Glutamatergic neuron (in vitro differentiated cells): ENCODE results near the gene CARF. TPM values are rescaled to one million over a fixed set of nuclear protein-coding genes. Genes with fewer than 3 reads are reported as not detected.
A peak's percentile ranks its signal among the peaks of the same experiment; 100 is the strongest.
"Not testable (repeated sequence)": the region's sequence is repeated elsewhere in the genome, so short reads cannot be mapped to it uniquely, and the experiment has no call there.

ENCODE experiments used
- DNase-seq: peaks from one replicate; pipeline ENCODE4 v3.0.0; 2022
- H3K27ac Mint-ChIP-seq: one replicate; pipeline ENCODE4 v1.8.0; 2020; ENCODE audit warnings: mild to moderate bottlenecking, mixed read lengths, inconsistent platforms; ENCODE audit not compliant: unreplicated experiment
- H3K27me3 Mint-ChIP-seq: one replicate; pipeline ENCODE4 v1.8.0; 2020; ENCODE audit warnings: mild to moderate bottlenecking, moderate library complexity, mixed read lengths, inconsistent platforms; ENCODE audit not compliant: unreplicated experiment
- H3K36me3 Mint-ChIP-seq: one replicate; pipeline ENCODE4 v1.8.0; 2020; ENCODE audit warnings: mild to moderate bottlenecking, mixed read lengths, inconsistent platforms; ENCODE audit not compliant: unreplicated experiment
- H3K4me1 Mint-ChIP-seq: one replicate; pipeline ENCODE4 v1.8.0; 2020; ENCODE audit warnings: mild to moderate bottlenecking, low read depth, mixed read lengths, inconsistent platforms; ENCODE audit not compliant: unreplicated experiment
- H3K4me3 Mint-ChIP-seq: one replicate; pipeline ENCODE4 v1.8.0; 2020; ENCODE audit warnings: mild to moderate bottlenecking, mixed read lengths, inconsistent platforms; ENCODE audit not compliant: unreplicated experiment
- H3K9me3 Mint-ChIP-seq: one replicate; pipeline ENCODE4 v1.8.0; 2020; ENCODE audit warnings: mild to moderate bottlenecking, moderate library complexity, mixed read lengths, inconsistent platforms; ENCODE audit not compliant: unreplicated experiment
- total RNA-seq: library from RNA; stranded (reverse); fragmentation: NEBNext Ultra II Directional; extraction: Animal tissue kit (Norgen Biotek cat#: 25700); gene quantifications from one replicate; pipeline ENCODE4 v1.2.1, GENCODE V29; 2021; ENCODE audit not compliant: unreplicated experiment
- TF ChIP-seq, protein P1 (sequence below): fragments of 200-600 bp; sonication (generic); IDR thresholded peaks from one replicate; pipeline ENCODE4 v1.5.0; 2021; ENCODE audit not compliant: partially characterized antibody, unreplicated experiment

The CARF gene
- total RNA-seq, 1 donor from 2014 or later, result 9.1 TPM

- Mint-ChIP-seq H3K4me1 (peaks cover 5% of the 10 kb centered on the region), H3K9me3 (peaks cover 10% of the 10 kb centered on the region), H3K36me3 (peaks cover 17% of the 10 kb centered on the region), H3K4me3 (no peak overlapping the region), H3K27ac (no peak overlapping the region), H3K27me3 (peaks cover 4% of the 10 kb centered on the region)
- no peak for DNase-seq
- TF ChIP-seq, protein P1, sequence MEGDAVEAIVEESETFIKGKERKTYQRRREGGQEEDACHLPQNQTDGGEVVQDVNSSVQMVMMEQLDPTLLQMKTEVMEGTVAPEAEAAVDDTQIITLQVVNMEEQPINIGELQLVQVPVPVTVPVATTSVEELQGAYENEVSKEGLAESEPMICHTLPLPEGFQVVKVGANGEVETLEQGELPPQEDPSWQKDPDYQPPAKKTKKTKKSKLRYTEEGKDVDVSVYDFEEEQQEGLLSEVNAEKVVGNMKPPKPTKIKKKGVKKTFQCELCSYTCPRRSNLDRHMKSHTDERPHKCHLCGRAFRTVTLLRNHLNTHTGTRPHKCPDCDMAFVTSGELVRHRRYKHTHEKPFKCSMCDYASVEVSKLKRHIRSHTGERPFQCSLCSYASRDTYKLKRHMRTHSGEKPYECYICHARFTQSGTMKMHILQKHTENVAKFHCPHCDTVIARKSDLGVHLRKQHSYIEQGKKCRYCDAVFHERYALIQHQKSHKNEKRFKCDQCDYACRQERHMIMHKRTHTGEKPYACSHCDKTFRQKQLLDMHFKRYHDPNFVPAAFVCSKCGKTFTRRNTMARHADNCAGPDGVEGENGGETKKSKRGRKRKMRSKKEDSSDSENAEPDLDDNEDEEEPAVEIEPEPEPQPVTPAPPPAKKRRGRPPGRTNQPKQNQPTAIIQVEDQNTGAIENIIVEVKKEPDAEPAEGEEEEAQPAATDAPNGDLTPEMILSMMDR, result no peak
Measured at GRCh38 chr2:202908186-202908585, 3.9 kb upstream of the CARF start.

DNA sequence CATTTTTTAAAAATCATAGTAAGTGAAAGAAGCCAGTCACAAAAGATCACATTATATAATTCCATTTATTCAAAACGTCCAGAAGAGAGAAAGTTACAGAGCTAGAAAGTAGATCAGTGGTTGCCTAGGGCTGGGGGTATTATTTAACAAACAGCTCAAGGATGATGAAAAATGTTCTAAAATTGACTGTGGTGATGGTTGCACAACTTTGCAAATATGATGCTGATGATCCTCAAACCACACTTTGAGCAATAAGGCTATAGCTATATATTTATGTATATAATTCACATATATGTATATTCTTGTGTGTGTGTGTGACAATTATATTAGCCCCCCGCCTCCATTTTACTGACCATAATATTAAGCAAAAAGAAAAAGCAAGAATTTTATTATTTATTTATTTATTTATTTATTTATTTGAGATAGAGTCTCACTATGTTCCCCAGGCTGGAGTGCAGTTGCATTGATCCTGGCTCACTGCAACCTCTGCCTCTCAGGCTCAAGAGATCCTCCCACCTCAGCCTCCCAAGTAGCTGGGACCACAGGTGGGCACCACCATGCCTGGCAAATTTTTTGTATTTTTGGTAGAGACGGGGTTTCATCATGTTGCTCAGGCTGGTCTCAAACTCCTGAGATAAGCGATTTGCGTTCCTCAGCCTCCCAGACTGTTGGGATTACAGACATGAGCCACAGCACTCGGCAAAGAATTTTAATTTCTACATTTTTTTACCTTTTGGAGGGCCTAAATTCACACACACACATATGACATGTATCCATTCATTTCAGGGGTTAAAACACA lies 2.5 kb upstream of the CARF start:
- no peak for DNase-seq
- Mint-ChIP-seq H3K36me3 (peaks cover 8% of the 10 kb centered on the region), H3K4me1 (peaks cover 6% of the 10 kb centered on the region), H3K27ac (no peak overlapping the region), H3K9me3 (peaks cover 8% of the 10 kb centered on the region), H3K4me3 (peak overlapping the region; percentile 99), H3K27me3 (peaks cover 4% of the 10 kb centered on the region)
- TF ChIP-seq, protein P1, result no peak

- H3K4me1 Mint-ChIP-seq, H3K27ac Mint-ChIP-seq, H3K9me3 Mint-ChIP-seq, H3K27me3 Mint-ChIP-seq, DNase-seq, H3K36me3 Mint-ChIP-seq: not testable (repeated sequence)
- peak overlapping the region; percentile 99 for H3K4me3 Mint-ChIP-seq
Measured at GRCh38 chr2:202910250-202910649, 1.8 kb upstream of the CARF start.

DNA sequence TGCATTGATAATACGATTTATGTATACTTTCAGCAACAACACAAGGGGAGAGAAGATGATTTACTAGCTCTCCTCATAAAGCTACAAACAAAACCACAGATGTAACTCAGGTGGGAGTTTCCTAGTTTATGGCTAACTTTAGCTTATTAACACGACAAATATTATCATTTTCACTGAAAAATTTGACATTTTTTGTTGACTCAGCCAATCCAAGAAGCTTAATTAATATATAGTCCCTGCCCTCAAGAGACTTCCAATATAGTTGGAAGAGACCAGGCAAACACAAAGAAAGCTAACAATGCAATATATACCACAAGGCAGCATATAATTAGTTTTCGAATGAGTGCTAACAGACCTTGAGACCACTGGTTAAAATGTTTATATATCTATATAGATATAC lies 1.4 kb upstream of the CARF start:
- peak overlapping the region; percentile 99 for H3K4me3 Mint-ChIP-seq
- H3K27ac Mint-ChIP-seq, result no peak overlapping the region
- peaks cover 8% of the 10 kb centered on the region for H3K9me3 Mint-ChIP-seq
- peaks cover 4% of the 10 kb centered on the region for H3K27me3 Mint-ChIP-seq
- TF ChIP-seq, protein P1, result no peak
- peaks cover 6% of the 10 kb centered on the region for H3K4me1 Mint-ChIP-seq
- no peak for DNase-seq
- H3K36me3 Mint-ChIP-seq, result peaks cover under 1% of the 10 kb centered on the region

- Mint-ChIP-seq H3K36me3 (no peaks in the 10 kb centered on the region), H3K27ac (peak overlapping the region; percentile 97)
Measured at GRCh38 chr2:202911203-202911511, 918 bp upstream of the CARF start.

DNA sequence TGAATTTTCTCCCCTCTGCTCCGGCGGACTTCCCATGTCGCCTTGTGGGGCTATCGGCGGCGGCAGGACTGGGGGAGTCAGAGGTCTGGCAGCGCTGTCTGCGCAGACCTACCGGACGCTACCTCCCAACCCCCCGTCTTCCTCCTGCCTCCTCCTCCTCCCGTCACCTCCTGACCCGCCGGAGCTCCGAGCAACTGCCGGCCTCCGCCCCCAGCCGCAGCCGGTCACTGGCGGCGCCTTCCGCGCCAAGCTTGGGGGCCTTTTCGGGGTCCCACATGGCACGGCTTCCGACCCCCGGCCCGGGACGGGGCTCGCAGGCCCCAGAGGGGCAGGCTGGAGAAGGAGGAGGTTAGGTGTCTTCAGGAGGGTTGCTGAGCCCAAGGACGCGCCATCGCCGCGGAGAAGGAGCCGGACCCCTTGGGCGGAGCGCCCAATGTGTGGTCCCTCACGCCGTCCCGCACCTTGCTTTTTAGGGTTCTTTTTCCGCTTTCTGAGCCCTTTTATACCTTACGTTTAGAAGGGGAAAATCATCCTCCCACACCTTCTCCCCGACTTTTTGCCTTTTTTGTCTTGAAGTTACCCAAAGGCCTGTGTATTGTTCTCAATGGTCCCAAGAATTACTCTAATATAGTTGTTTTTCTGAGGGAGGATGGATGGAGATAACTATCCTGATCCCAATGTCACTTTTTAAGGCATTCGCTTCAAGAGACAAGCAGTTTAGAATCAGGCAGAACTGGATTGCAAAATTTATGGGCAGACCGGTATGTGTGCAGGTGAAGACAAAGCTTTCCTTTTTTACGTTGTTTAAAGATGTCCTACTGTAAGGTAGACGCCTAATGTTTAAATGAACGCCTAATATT lies 497 bp downstream of the CARF start:
- not testable (repeated sequence) for H3K27me3 Mint-ChIP-seq, H3K4me1 Mint-ChIP-seq, DNase-seq, H3K36me3 Mint-ChIP-seq, H3K9me3 Mint-ChIP-seq
- H3K4me3 Mint-ChIP-seq, result peak overlapping the region; percentile 99
- peak overlapping the region; percentile 99 for H3K27ac Mint-ChIP-seq

More at GRCh38 chr2:202911203-202911511, 918 bp upstream of the CARF start:
- no peak for DNase-seq
- Mint-ChIP-seq H3K27me3 (peaks cover 4% of the 10 kb centered on the region), H3K4me1 (peaks cover 6% of the 10 kb centered on the region), H3K4me3 (peak overlapping the region; percentile 99), H3K9me3 (peaks cover 8% of the 10 kb centered on the region)
- TF ChIP-seq, protein P1, result no peak
